Activated naive CD8-positive, alpha-beta T cell treated with anti-CD3 and anti-CD28 coated beads, Interleukin-2, amount 50 U/mL, for 16 hours (primary cell): Measurements from ENCODE around the gene MMS22L.

ENCODE experiments used
- DNase-seq: peaks from one replicate; pipeline ENCODE4 v3.0.0-alpha.2; 2020; ENCODE audit warnings: low read depth, low spot score

Gene MMS22L

GRCh38 chr6:97282726-97283617, at the start of gene MMS22L:
Gene MMS22L, minus strand, starts transcription at chr6:97283216. Its CDS starts 739 bp downstream, at chr6:97282477.
- DNase-seq, result peak; percentile 76

- DNase-seq, result no peak
These were observed 39.8 kb upstream of the MMS22L start for GRCh38 chr6:97322811-97323210.

GRCh38 chr6:97322226-97322625, 39.2 kb upstream of the MMS22L start:
- DNase-seq, result no peak

- no peak for DNase-seq
These were observed 34.0 kb upstream of the MMS22L start for GRCh38 chr6:97316978-97317377.

GRCh38 chr6:97312241-97312640, 29.2 kb upstream of the MMS22L start:
- DNase-seq, result no peak

GRCh38 chr6:97306544-97307320, 23.7 kb upstream of the MMS22L start:
- no peak for DNase-seq

GRCh38 chr6:97305414-97306066, 22.5 kb upstream of the MMS22L start:
- DNase-seq, result no peak

- no peak for DNase-seq
These were observed 21.7 kb upstream of the MMS22L start for GRCh38 chr6:97304701-97305100.

- no peak for DNase-seq
These were observed 11.4 kb upstream of the MMS22L start for GRCh38 chr6:97294451-97294850.

- DNase-seq, result no peak
These were observed 10.2 kb upstream of the MMS22L start for GRCh38 chr6:97293198-97293696.

GRCh38 chr6:97292671-97293070, 9.7 kb upstream of the MMS22L start:
- DNase-seq, result no peak

GRCh38 chr6:97291896-97292295, 8.9 kb upstream of the MMS22L start:
- no peak for DNase-seq

GRCh38 chr6:97289332-97289731, 6.3 kb upstream of the MMS22L start:
- no peak for DNase-seq

- no peak for DNase-seq
These were observed 5.2 kb upstream of the MMS22L start for GRCh38 chr6:97288188-97288587.

GRCh38 chr6:97282238-97282725, 734 bp downstream of the MMS22L start:
- DNase-seq, result no peak

GRCh38 chr6:97280766-97281165, 2.2 kb downstream of the MMS22L start:
- DNase-seq, result no peak

- no peak for DNase-seq
These were observed 7.2 kb downstream of the MMS22L start for GRCh38 chr6:97275804-97276203.

- no peak for DNase-seq
These were observed 13.2 kb downstream of the MMS22L start for GRCh38 chr6:97269821-97270220.

GRCh38 chr6:97262676-97263075, 20.3 kb downstream of the MMS22L start:
- no peak for DNase-seq

GRCh38 chr6:97246842-97247241, 36.2 kb downstream of the MMS22L start:
- no peak for DNase-seq

- no peak for DNase-seq
These were observed 42.8 kb downstream of the MMS22L start for GRCh38 chr6:97240222-97240621.

- no peak for DNase-seq
These were observed 51.1 kb downstream of the MMS22L start for GRCh38 chr6:97231911-97232310.
